Vagina (tissue), 2 donors: Measurements from ENCODE around the gene PIAS1. TPM values are rescaled to one million over a fixed set of nuclear protein-coding genes. Genes with fewer than 3 reads are reported as not detected.
A peak's percentile ranks its signal among the peaks of the same experiment; 100 is the strongest.

ENCODE experiments used
- DNase-seq, 2 donors: peaks; one replicate each; pipeline ENCODE4 v3.0.0-alpha.2; 2017; ENCODE audit errors: extremely low spot score in 2 of 2
- H3K27ac ChIP-seq: fragments of 200-600 bp; sonication (generic); one replicate; pipeline ENCODE4 v1.5.1; 2019
- H3K27me3 ChIP-seq: fragments of 200-600 bp; sonication (generic); one replicate; pipeline ENCODE4 v1.5.1; 2019
- H3K36me3 ChIP-seq, 2 donors: fragments of 200-600 bp; sonication (generic); one replicate each; pipeline ENCODE4 v1.5.1; 2017 to 2019
- H3K4me1 ChIP-seq: fragments of 200-600 bp; sonication (generic); one replicate; pipeline ENCODE4 v1.5.1; 2019
- H3K4me3 ChIP-seq, 2 donors: fragments of 200-600 bp; sonication (generic); 1 replicate in 1 of 2; 2 replicates in 1 of 2; pipeline ENCODE4 v1.5.1; 2016 to 2019
- H3K9me3 ChIP-seq: fragments of 200-600 bp; sonication (generic); one replicate; pipeline ENCODE4 v1.5.1; 2019
- POLR2A ChIP-seq, 2 donors: fragments of 450-650 bp; IDR thresholded peaks; one replicate each; pipeline ENCODE4 v1.6.1; 2017; ENCODE audit warnings: antibody characterized with exemption in 2 of 2, mild to moderate bottlenecking in 2 of 2, moderate library complexity in 2 of 2
- POLR2AphosphoS5 ChIP-seq, 2 donors: sonication (generic); formaldehyde crosslinking; IDR thresholded peaks; one replicate each; pipeline ENCODE4 v1.9.0; 2017; ENCODE audit warnings: antibody characterized with exemption in 2 of 2, mild to moderate bottlenecking in 2 of 2, low read depth in 1 of 2; ENCODE audit not compliant: insufficient read depth in 1 of 2
- intact Hi-C: fragments of 100-400 bp; cut with DNase I; formaldehyde crosslinking; loops from one replicate; pipeline ENCODE4 v1.15.1; 2023
- total RNA-seq: library from RNA; depleted of rRNA; stranded (reverse); fragments of >200 nt; gene quantifications from one replicate; pipeline ENCODE4 v1.2.3, GENCODE V29; 2016
- TF ChIP-seq, protein P1 (sequence below), 3 experiments: fragments of 450-650 bp in 2 of 3; fragments of 200-600 bp in 1 of 3; sonication (generic) in 1 of 3; IDR thresholded peaks; one replicate each; pipeline ENCODE4 v1.5.1; 2017 to 2019; ENCODE audit warnings: antibody characterized with exemption in 3 of 3, mild to moderate bottlenecking in 2 of 3, moderate library complexity in 2 of 3

The PIAS1 gene
- total RNA-seq, 1 donor from 2014 or later, result 88.1 TPM

DNA sequence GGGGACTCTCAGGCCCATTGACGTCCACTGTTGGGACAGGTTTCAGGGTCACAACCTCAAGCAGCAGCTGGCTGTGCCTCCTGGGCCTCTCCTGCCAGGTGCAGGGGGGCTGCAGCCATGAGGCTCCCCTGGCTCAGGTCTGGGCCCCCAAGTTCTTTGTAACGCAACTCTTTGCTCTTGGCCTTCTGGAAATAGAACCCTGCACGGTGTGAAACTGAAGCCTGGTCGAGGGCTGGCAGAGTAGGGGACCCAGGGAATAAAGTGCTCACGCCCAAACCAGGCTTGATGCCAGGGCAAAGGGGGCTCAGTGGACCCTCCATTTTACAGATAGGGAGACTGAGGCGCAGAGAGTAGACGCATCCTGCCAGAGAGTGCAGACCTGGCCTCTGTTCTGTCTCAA lies 150.2 kb downstream of the PIAS1 start:
- TF ChIP-seq POLR2A (IDR thresholded peaks at IDR 0.05), result no peak
- no peak for TF ChIP-seq POLR2AphosphoS5 (IDR thresholded peaks at IDR 0.05; ENCODE audit: insufficient read depth in 1 of 2, low read depth in 1 of 2)
- TF ChIP-seq, protein P1, sequence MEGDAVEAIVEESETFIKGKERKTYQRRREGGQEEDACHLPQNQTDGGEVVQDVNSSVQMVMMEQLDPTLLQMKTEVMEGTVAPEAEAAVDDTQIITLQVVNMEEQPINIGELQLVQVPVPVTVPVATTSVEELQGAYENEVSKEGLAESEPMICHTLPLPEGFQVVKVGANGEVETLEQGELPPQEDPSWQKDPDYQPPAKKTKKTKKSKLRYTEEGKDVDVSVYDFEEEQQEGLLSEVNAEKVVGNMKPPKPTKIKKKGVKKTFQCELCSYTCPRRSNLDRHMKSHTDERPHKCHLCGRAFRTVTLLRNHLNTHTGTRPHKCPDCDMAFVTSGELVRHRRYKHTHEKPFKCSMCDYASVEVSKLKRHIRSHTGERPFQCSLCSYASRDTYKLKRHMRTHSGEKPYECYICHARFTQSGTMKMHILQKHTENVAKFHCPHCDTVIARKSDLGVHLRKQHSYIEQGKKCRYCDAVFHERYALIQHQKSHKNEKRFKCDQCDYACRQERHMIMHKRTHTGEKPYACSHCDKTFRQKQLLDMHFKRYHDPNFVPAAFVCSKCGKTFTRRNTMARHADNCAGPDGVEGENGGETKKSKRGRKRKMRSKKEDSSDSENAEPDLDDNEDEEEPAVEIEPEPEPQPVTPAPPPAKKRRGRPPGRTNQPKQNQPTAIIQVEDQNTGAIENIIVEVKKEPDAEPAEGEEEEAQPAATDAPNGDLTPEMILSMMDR (IDR thresholded peaks at IDR 0.05), result no peak
- Histone ChIP-seq H3K27ac (no peak overlapping the region), H3K4me3 (peak overlapping the region; percentile 12 to 19), H3K27me3 (no peaks in the 10 kb centered on the region), H3K9me3 (no peaks in the 10 kb centered on the region), H3K4me1 (peaks cover 46% of the 10 kb centered on the region), H3K36me3 (no peaks in the 10 kb centered on the region)
- no peak for DNase-seq
- intact Hi-C loops, result no loop called here

DNA sequence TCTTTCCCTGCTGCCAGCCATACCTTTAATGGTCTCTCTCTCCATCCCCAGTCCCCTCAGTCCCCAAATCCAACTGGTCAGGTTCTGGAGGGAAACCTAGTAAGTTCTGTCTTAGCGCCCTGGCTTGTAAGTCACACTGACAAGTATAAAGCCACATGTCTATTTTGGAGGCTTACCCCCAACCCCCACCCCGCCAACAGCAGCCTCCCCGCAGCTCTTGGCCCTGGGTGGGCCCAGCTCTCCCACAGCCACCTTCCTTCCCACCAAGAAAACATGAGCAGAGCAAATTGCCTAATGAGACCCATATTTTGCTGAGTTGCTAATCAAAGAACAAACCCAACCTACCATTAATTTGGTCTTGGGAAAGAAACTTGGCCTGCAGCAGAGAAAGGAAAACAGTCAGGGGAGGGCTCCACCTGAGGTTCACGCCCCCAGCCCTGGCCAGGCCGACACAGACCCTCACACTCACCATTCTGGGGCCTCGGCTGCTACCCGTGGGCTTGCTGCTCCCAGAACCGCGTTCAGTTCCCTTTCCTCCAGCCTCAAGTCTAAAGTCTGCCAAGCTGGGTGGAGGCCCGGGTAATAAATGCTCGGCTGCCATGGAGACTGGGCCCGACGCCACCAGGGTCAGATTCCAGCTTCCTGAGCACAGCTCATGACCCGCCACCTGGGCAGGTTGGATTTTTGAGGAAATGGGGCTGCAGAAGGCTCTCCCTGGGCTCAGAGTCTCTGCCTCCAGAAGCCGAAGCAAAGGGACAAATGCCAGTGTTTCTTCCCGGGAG lies 150.9 kb downstream of the PIAS1 start, which contains the start of gene CALML4:
Gene CALML4, minus strand, starts transcription at position 557 of the 782 bp plus-strand sequence. Its CDS starts 85 bp downstream, at position 472.
- H3K4me3 ChIP-seq, result peak within 1 kb of the TSS; percentile 12 to 19
- peak within 1 kb of the TSS; percentile 48 for H3K27ac ChIP-seq
- peak in 1 of 2 donors; percentile 88 for DNase-seq
- no peaks in the 10 kb centered on the region for H3K27me3 ChIP-seq
- no peaks in the 10 kb centered on the region for H3K36me3 ChIP-seq
- no peak for TF ChIP-seq POLR2A (IDR thresholded peaks at IDR 0.05)
- peak in 1 of 2 donors; percentile 31 for TF ChIP-seq POLR2AphosphoS5 (IDR thresholded peaks at IDR 0.05; ENCODE audit: insufficient read depth in 1 of 2, low read depth in 1 of 2)
- TF ChIP-seq, protein P1 (IDR thresholded peaks at IDR 0.05), result no peak
- peaks cover 44% of the 10 kb centered on the region for H3K4me1 ChIP-seq
- intact Hi-C loops, result no loop called here
- H3K9me3 ChIP-seq, result no peaks in the 10 kb centered on the region

DNA sequence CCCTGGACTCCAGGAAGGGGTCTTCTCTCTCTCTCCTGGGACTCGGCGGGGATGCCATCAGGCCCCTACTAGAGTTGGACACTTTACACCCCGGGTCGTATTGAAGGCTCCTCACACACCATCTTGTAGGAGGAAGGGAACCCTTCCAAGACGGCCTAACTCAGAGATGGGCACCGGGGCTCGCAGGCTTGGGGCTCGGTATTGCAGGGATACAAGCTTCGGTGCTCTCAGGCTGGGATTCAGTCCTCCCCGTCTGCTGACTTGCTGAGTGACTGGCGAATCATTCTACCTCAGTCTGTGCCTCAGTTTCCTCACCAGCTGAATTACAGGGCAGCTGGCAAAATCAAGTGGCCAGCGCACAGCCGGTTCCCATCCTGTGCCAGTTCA lies 151.4 kb downstream of the PIAS1 start:
- TF ChIP-seq, protein P1 (IDR thresholded peaks at IDR 0.05), result no peak
- no peak for TF ChIP-seq POLR2AphosphoS5 (IDR thresholded peaks at IDR 0.05; ENCODE audit: insufficient read depth in 1 of 2, low read depth in 1 of 2)
- TF ChIP-seq POLR2A (IDR thresholded peaks at IDR 0.05), result no peak
- H3K27me3 ChIP-seq, result no peaks in the 10 kb centered on the region
- no peaks in the 10 kb centered on the region for H3K36me3 ChIP-seq
- H3K4me3 ChIP-seq, result peak overlapping the region; percentile 12 to 19
- no peaks in the 10 kb centered on the region for H3K9me3 ChIP-seq
- DNase-seq, result no peak
- H3K27ac ChIP-seq, result peak overlapping the region; percentile 48
- H3K4me1 ChIP-seq, result peaks cover 43% of the 10 kb centered on the region
- intact Hi-C loops, result no loop called here

DNA sequence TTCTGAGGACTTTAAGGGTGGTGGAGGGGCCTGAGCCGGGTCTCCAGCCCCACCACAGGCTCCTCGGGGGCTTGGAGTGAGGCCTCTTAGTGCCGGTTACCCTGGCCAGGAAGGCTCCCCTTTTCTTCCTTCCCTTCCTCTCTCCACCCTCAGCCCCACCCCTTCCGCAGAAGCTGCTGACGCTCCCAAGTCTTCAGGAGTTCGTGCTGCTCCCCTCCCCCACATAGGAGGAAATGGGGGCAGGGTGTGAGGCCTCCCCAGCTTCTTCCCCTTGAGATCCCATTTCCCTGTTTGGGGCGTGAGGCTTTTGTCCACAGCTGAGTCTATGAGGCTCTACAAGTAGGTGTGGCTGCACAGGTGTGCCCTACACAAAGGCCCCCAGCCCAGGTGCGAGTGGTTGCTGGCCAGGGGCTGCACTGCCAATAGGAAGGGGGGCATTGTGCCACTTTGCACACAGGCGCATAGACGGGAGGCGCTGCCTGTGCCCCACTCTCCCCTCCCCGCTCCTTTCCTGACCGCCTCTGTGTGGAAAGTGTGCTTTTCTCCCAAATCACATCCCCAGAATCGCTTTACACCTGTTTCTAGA lies 151.9 kb downstream of the PIAS1 start:
- Histone ChIP-seq H3K4me1 (peaks cover 45% of the 10 kb centered on the region), H3K4me3 (peak overlapping the region in 1 of 2 donors; percentile 12), H3K36me3 (no peaks in the 10 kb centered on the region), H3K27me3 (no peaks in the 10 kb centered on the region), H3K9me3 (no peaks in the 10 kb centered on the region), H3K27ac (peak overlapping the region; percentile 48)
- intact Hi-C loops, result no loop called here
- peak in 1 of 2 donors; percentile 83 for DNase-seq
- peak in 1 of 2 donors; percentile 21 for TF ChIP-seq POLR2AphosphoS5 (IDR thresholded peaks at IDR 0.05; ENCODE audit: insufficient read depth in 1 of 2, low read depth in 1 of 2)
- TF ChIP-seq, protein P1 (IDR thresholded peaks at IDR 0.05), result no peak
- no peak for TF ChIP-seq POLR2A (IDR thresholded peaks at IDR 0.05)
